Ascending aorta (tissue), 2 donors: ENCODE measurements around the gene C20orf204. TPM values are rescaled to one million over a fixed set of nuclear protein-coding genes. Genes with fewer than 3 reads are reported as not detected.

Experiments used
- DNase-seq, 2 donors: peaks; one replicate each; pipeline ENCODE4 v3.0.0-alpha.2; 2019; ENCODE audit warnings: low spot score in 2 of 2
- H3K27ac ChIP-seq, 2 donors: fragments of 200-600 bp; sonication (generic); one replicate each; pipeline ENCODE4 v1.5.1; 2016 to 2017; ENCODE audit warnings: mild to moderate bottlenecking in 1 of 2
- H3K27me3 ChIP-seq: fragments of 200-600 bp; sonication (generic); one replicate; pipeline ENCODE4 v1.5.1; 2017
- H3K36me3 ChIP-seq, 2 donors: fragments of 200-600 bp; sonication (generic); one replicate each; pipeline ENCODE4 v1.5.1; 2016
- H3K4me1 ChIP-seq, 2 donors: fragments of 200-600 bp; sonication (generic); one replicate each; pipeline ENCODE4 v1.5.1; 2016 to 2017; ENCODE audit warnings: mild to moderate bottlenecking in 1 of 2
- H3K4me3 ChIP-seq, 2 donors: fragments of 200-600 bp; sonication (generic); one replicate each; pipeline ENCODE4 v1.5.1; 2016 to 2017; ENCODE audit warnings: mild to moderate bottlenecking in 1 of 2
- H3K9me3 ChIP-seq, 2 donors: fragments of 200-600 bp; sonication (generic); one replicate each; pipeline ENCODE4 v1.5.1; 2016
- intact Hi-C: fragments of 100-400 bp; cut with DNase I; formaldehyde crosslinking; loops from one replicate; pipeline ENCODE4 v1.15.1; 2023
- total RNA-seq: library from RNA; depleted of rRNA; stranded (reverse); fragments of >200 nt; gene quantifications from one replicate; pipeline ENCODE4 v1.1.0, GENCODE V29; 2016
- TF ChIP-seq, protein P1 (sequence below), 3 experiments: fragments of 200-600 bp in 2 of 3; fragments of 450-650 bp in 1 of 3; sonication (generic) in 2 of 3; IDR thresholded peaks; one replicate each; pipeline ENCODE4 v1.5.1; 2016 to 2019; ENCODE audit warnings: antibody characterized with exemption in 3 of 3, mild to moderate bottlenecking in 1 of 3, moderate library complexity in 1 of 3

The C20orf204 gene
- total RNA-seq, 1 donor from 2014 or later: not detected

DNA sequence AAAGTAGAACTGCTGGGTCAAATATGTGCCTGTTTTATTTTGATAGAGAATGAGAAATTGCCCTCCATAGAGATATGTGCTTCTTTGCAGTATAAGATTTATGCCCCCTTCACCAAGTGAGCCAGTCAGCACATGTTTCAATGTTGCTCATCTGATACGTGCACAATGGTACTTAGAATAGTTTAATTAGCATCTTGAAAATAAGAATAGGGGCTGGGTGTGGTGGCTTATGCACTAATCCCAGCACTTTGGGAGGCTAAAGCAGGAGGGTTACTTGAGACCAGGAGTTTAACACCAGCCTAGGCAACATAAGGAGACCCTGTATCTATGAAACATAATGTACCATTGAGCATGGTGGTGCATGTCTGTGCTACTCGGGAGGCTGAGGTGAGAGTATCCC, 20.3 kb upstream of the C20orf204 start:
- DNase-seq: no peak

DNA sequence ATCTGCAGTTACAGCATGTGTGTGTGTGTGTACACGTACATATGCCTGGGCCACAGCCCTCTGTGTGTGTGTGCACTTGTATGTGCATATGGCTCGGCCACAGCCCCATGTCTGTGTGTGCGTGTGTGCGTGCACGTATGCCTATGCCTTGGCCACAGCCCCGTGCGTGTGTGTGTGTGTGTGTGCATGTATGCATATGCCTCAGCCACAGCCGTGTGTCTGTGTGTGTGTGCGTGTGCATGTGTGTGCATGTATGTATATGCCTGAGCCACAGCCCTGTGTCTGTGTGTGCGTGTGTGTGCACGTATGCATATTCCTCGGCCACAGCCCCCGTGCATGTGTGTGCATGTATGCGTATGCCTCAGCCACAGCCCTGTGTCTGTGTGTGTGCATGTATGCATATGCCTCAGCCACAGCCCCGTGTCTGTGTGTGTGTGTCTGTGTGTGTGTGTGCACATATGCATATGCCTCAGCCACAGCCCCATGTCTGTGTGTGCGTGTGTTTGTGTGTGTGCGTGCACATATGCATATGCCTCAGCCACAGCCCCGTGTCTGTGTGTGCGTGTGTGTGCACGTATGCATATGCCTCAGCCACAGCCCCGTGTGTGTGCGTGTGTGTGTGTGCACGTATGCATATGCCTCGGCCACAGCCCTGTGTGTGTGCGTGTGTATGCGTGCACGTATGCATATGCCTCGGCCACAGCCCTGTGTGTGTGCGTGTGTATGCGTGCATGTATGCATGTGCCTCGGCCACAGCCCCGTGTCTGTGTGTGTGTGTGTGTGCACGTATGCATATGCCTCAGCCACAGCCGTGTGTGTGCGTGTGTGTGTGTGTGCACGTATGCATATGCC, 14.6 kb upstream of the C20orf204 start:
- no peak for DNase-seq
- H3K4me3 ChIP-seq: no peak overlapping the region
- H3K4me1 ChIP-seq: no peaks in the 10 kb centered on the region
- no peaks in the 10 kb centered on the region for H3K27me3 ChIP-seq
- no peaks in the 10 kb centered on the region for H3K9me3 ChIP-seq
- intact Hi-C loops: no loop called here
- TF ChIP-seq, protein P1, sequence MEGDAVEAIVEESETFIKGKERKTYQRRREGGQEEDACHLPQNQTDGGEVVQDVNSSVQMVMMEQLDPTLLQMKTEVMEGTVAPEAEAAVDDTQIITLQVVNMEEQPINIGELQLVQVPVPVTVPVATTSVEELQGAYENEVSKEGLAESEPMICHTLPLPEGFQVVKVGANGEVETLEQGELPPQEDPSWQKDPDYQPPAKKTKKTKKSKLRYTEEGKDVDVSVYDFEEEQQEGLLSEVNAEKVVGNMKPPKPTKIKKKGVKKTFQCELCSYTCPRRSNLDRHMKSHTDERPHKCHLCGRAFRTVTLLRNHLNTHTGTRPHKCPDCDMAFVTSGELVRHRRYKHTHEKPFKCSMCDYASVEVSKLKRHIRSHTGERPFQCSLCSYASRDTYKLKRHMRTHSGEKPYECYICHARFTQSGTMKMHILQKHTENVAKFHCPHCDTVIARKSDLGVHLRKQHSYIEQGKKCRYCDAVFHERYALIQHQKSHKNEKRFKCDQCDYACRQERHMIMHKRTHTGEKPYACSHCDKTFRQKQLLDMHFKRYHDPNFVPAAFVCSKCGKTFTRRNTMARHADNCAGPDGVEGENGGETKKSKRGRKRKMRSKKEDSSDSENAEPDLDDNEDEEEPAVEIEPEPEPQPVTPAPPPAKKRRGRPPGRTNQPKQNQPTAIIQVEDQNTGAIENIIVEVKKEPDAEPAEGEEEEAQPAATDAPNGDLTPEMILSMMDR (IDR thresholded peaks at IDR 0.05): no peak
- peaks cover 91 to 97% of the 10 kb centered on the region in 2 donors for H3K36me3 ChIP-seq
- no peak overlapping the region for H3K27ac ChIP-seq

More for the DNA sequence above, 20.3 kb upstream of the C20orf204 start:
- Histone ChIP-seq H3K4me3 (no peak overlapping the region), H3K27ac (no peak overlapping the region), H3K9me3 (no peaks in the 10 kb centered on the region), H3K36me3 (peaks cover 76 to 78% of the 10 kb centered on the region in 2 donors), H3K27me3 (no peaks in the 10 kb centered on the region), H3K4me1 (no peaks in the 10 kb centered on the region)
- TF ChIP-seq, protein P1 (IDR thresholded peaks at IDR 0.05): no peak
- intact Hi-C loops: no loop called here

DNA sequence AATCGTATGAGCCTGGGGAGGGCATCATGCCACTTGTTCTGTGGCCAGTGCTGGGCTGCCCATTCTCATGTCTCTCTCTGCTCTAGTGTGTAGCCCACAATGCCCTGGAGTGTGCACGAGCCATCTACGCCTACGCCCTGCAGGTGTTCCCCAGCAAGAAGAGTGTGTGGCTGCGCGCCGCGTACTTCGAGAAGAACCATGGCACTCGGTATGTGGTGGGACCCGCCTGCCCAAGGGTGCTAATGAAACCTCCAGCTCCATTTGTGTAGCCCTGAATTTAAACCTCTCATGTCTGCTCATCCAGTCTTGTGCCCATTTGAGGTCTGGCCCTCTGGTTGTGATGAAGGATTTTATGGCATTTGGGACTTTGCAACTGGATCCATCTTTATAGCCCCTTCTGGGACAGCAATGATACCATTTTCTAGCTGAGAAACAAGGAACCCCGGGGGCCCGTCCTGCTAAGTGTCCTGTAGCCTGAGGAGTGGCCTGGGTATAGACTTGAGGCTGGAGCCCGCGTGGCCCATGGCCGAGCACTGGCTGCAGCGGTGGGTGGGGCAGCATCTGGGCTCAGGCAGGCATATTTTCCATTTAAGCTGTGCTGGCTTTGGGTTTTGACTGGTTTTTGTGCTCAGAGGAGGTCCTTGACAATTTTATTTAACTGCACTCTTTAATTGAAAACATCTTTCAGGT, 13.2 kb upstream of the C20orf204 start:
- H3K27ac ChIP-seq: no peak overlapping the region
- no peak overlapping the region for H3K4me3 ChIP-seq
- H3K27me3 ChIP-seq: no peaks in the 10 kb centered on the region
- TF ChIP-seq, protein P1 (IDR thresholded peaks at IDR 0.05): no peak
- intact Hi-C loops: no loop called here
- DNase-seq: no peak
- peaks cover 92 to 97% of the 10 kb centered on the region in 2 donors for H3K36me3 ChIP-seq
- H3K9me3 ChIP-seq: no peaks in the 10 kb centered on the region
- no peaks in the 10 kb centered on the region for H3K4me1 ChIP-seq

DNA sequence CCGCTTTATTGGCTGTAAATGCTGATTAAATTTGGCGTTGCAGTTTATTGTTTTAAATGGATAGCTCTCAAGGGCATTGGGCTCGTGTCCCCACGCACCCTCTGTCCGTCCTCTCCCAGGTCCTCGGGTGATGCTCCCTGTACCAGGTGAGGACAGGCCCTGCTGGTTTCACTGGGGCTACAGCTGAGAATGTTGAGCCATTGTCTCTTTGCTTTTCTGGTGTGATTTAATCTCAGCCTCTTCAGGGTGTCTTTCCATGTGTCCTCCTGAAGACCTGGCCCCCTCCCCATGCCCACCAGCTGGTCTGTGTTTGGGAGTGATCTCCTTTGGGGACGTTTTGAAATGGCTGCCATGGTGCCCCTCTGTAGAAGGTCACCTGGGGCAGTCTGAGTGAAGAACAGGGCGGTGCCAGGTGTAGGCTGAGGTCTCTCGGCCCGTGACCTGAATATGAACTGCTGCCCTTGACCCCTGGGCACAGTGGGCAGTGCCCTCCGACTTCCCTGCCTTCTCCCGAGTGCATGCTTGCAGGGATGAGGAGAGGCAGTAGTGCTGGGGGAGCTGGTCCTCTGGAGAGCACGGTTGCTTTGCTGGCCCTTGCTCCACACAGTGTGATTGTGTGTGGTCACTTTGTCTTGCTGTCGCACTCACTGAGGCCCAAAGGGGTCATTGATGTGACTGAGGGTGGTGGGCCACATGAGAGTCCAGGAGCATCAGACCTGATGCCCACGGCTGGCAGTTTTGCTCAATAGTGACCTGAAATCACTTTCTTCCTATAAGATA, 12.4 kb upstream of the C20orf204 start:
- no peaks in the 10 kb centered on the region for H3K9me3 ChIP-seq
- no peaks in the 10 kb centered on the region for H3K27me3 ChIP-seq
- DNase-seq: no peak
- H3K36me3 ChIP-seq: peaks cover 91 to 97% of the 10 kb centered on the region in 2 donors
- no peak overlapping the region for H3K27ac ChIP-seq
- H3K4me3 ChIP-seq: no peak overlapping the region
- TF ChIP-seq, protein P1 (IDR thresholded peaks at IDR 0.05): no peak
- H3K4me1 ChIP-seq: no peaks in the 10 kb centered on the region
- intact Hi-C loops: no loop called here

DNA sequence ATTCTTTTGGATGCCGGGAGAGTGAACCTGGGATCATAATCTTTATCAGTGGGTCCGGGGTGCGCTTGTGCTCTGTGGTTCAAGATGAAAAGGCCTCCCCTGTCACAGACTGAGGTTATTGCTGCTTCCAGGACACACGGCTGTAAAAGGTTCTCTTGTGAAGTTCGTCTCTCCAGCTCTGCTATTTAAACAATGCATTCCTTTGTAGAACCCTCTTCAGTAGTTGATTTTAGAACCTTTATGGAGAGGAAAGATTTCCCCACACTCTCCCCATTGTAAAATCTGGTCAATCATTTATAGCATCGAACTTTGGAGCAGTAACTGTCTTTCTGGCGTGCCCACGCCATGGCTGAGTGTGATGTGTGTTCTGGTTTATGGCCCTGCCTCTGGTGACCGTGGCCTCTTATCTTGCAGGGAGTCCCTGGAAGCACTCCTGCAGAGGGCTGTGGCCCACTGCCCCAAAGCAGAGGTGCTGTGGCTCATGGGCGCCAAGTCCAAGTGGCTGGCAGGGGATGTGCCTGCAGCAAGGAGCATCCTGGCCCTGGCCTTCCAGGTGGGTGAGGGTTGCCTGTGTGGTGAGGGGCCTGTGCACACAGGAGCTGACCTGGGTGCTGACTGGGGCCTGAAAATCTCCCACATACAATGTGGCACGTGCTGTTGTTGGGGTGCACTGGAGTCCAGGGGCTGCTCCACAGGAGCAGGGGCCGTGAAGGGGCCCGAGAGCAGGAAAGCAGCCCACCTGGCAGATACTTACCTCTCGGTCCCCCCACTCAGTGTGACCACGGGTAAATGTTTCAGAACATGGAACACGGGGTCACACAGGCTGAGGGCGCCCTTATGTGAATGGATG, 11.6 kb upstream of the C20orf204 start:
- no peak overlapping the region for H3K27ac ChIP-seq
- no peaks in the 10 kb centered on the region for H3K9me3 ChIP-seq
- intact Hi-C loops: no loop called here
- peaks cover 94 to 97% of the 10 kb centered on the region in 2 donors for H3K36me3 ChIP-seq
- DNase-seq: no peak
- TF ChIP-seq, protein P1 (IDR thresholded peaks at IDR 0.05): no peak
- no peak overlapping the region for H3K4me3 ChIP-seq
- H3K4me1 ChIP-seq: no peaks in the 10 kb centered on the region
- H3K27me3 ChIP-seq: no peaks in the 10 kb centered on the region
